HG03469 (cell line): ENCODE results near the gene TNPO1.

ENCODE experiments used
- ATAC-seq: cut with Tn5 transposase; IDR thresholded peaks from one replicate; pipeline ENCODE4 v1.9.1; 2021; ENCODE audit warnings: mild to moderate bottlenecking, moderate library complexity, moderate number of reproducible peaks; ENCODE audit not compliant: unreplicated experiment

TNPO1 gene

GRCh38 chr5:72817671-72818266 lies 1.3 kb downstream of the TNPO1 start:
- no peak for ATAC-seq

DNA sequence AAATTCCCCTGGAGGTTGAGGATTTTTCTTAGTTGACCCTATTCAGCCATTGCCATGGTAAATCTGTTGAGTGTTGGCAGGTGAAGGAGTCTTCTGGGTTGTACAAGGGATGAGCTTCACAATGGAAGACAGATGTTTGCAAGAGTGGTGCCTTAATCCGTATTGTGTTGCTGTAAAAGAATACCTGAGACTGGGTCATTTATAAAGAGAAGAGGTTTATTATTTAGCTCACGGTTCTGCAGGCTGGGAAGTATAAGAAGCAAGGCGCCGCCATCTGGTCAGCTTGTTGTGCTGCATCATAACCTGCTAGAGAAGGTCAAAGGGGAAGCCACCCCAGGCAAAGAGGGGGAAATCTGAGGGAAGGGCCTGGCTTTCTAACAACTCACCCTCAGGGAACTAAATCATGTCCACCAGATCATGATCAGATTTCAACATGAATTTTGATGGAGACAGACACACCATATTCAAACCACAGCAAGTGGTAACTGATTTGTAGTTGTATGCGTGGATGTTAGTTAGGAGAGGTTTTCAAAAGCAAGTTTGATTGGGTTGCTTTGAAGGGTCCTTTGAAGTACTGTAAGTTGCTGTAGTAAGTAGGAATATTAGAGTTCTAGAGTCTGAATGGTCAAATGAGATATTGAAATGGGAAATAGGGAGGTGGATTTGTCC lies 2.5 kb downstream of the TNPO1 start:
- no peak for ATAC-seq

DNA sequence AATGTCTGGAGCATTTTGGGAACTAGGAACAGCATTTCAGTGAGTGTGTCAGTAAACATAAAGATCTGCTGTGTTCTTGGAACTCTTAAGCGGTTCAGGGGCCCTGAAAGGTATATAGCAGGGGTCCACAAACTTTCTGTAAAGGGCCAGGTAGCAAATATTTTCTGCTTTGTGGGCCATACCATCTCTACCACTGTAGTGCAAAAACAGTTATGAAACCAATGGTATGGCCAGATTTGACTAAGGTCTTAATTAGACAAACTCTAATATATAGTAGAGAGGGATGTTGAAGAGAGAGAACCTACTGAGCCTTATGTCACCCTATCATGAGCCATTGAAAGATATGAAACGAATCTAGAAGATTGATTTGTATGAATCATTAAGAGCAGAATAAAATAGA lies 5.3 kb downstream of the TNPO1 start:
- ATAC-seq = no peak

- no peak for ATAC-seq
Measured at GRCh38 chr5:72822944-72823343, 6.5 kb downstream of the TNPO1 start.

- no peak for ATAC-seq
Measured at GRCh38 chr5:72829707-72830106, 13.2 kb downstream of the TNPO1 start.

GRCh38 chr5:72830362-72830761 lies 13.9 kb downstream of the TNPO1 start:
- ATAC-seq = no peak

DNA sequence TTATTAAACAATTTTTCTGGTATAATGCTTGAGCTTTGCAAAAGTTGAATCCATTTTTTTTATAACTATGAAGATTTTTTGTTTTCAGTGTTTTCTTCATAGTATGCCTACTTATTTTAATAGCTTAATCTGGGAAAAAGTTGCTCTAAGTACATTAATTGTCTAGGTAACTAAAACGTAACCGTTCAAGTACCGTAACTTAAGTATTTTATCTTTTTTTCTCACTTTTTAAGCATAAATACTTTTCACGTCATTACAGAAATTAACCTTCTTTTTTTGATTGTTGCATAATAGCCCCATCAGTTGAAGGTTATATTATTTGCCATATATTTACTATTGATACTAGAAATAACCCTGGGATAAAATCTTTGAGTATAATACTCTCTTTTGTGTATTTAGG lies 15.2 kb downstream of the TNPO1 start:
- no peak for ATAC-seq

GRCh38 chr5:72834924-72835323 lies 18.5 kb downstream of the TNPO1 start:
- ATAC-seq = no peak

GRCh38 chr5:72835633-72836032 lies 19.2 kb downstream of the TNPO1 start:
- no peak for ATAC-seq

- no peak for ATAC-seq
Measured at GRCh38 chr5:72836810-72837209, 20.3 kb downstream of the TNPO1 start.

GRCh38 chr5:72837524-72838096 lies 21.1 kb downstream of the TNPO1 start:
- no peak for ATAC-seq

- ATAC-seq = no peak
Measured at GRCh38 chr5:72840041-72840440, 23.6 kb downstream of the TNPO1 start.

- ATAC-seq = no peak
Measured at GRCh38 chr5:72841756-72842535, 25.5 kb downstream of the TNPO1 start.

- ATAC-seq = no peak
Measured at GRCh38 chr5:72842816-72843215, 26.4 kb downstream of the TNPO1 start.

- ATAC-seq = no peak
Measured at GRCh38 chr5:72844218-72844603, 27.8 kb downstream of the TNPO1 start.

DNA sequence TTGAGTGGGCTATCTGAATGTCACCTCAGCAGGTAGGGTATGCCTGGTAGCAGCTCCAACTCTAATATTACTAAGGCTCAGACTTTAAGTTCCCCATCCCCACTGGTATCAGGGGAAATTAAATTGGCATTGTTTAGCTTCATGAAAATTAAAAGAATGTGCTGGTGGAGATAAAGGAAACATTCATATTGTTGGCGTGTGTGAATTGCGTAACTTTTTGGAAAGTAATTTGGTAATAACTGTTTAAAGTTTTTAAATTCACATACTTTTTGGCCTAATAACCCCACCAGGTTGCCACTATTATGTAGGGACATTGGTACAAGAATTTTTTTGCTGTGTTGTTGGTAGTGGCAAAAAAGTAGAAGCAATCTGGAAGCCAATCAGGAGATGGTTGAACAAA lies 29.4 kb downstream of the TNPO1 start:
- ATAC-seq = no peak

- ATAC-seq = no peak
Measured at GRCh38 chr5:72846483-72846882, 30.0 kb downstream of the TNPO1 start.

- ATAC-seq = no peak
Measured at GRCh38 chr5:72847439-72847838, 31.0 kb downstream of the TNPO1 start.

- ATAC-seq = peak; percentile 46
Measured at GRCh38 chr5:72847989-72848473, 31.6 kb downstream of the TNPO1 start.

DNA sequence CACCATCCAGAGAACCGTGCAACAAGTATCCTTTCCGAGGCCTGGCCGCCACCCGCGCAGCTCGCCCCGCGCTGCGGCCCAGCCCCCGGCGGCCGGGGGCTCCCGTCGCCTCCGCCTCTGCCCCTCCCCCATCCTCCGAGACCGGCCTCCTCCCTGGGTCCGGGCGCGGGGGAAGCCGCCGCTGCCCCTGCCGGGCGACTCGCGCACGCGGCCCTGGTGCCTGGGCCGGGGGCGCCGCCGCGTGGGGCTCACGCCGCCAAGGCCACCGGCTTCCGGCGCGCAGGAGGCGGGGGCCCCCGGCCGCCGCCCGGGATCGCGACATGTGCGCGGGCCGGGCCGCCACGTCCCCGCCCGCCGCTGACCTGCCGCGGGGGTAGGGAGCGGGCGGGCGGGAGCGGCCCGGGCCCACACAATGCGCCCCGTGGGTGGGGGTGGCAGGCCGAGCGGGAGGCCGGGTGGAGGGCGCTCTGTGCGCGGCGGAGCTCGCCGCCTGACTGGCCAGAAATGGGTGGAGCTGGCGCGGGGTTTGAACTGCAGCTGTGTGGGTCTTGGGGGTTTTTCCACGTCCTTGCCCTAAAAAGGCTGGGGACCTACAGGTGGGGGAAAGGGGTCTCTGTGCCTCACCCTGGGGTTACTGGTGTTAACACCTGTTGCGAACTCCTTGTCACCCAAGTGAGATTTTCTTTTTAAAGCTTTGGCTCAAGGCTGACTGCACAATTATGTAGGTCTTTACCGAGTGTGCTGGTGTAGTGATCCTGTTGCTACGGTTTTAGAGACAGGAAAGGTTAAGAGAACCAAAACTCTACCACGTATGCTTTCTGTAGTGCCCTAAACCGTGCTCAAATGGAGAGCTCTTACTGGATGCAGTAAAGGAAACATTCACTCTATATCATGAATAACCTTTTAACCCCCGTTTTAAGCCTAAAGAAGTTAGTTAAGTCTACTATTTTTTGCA lies 32.3 kb downstream of the TNPO1 start:
- peak; percentile 33 for ATAC-seq
